NCI-H748 treated with DMSO at 0.1 percent for 48 hours (cell line): ENCODE measurements around the gene NBPF6.
"Not testable (repeated sequence)": the region's sequence is repeated elsewhere in the genome, so short reads cannot be mapped to it uniquely, and the experiment has no call there.

Experiments
- DNase-seq: peaks from one replicate; lab custom pipeline; 2025; lab: John Stamatoyannopoulos, UW

The NBPF6 gene

DNA sequence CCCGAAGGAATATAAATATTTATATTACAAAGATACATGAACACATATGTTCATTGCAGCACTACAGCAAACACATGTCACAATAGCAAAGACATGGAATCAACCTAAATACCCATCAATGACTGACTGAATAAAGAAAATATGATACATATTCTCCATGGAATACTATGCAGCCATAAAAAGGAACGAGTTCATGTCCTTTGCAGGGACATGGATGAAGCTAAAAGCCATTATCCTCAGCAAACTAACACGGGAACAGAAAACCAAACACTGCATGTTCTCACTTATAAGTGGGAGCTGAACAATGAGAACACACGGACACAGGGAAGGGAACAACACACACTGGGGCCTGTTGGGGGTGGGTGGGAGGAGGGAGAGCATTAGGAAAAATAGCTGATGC, 46.7 kb downstream of the NBPF6 start:
- not testable (repeated sequence) for DNase-seq

GRCh38 chr1:108502138-108502537, 52.0 kb downstream of the NBPF6 start:
- no peak for DNase-seq

DNA sequence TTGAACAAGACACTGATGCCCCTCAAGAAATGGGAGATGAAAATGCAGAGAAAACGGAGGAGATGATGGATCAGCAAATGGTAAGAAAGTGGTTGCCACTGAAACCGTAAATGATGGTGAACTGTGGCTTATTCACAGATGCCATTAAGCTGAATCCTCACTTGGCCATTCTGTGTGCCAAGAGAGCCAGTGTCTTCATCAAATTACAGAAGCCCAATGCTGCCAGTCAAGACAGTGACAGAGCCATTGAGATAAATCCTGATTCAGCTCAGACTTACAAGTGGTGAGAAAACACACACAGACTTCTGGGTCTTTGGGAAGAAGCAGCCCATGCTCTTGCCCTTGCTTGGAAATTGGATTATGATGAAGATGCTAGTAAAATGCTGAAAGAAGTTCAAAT, 52.5 kb downstream of the NBPF6 start:
- DNase-seq = no peak

DNA sequence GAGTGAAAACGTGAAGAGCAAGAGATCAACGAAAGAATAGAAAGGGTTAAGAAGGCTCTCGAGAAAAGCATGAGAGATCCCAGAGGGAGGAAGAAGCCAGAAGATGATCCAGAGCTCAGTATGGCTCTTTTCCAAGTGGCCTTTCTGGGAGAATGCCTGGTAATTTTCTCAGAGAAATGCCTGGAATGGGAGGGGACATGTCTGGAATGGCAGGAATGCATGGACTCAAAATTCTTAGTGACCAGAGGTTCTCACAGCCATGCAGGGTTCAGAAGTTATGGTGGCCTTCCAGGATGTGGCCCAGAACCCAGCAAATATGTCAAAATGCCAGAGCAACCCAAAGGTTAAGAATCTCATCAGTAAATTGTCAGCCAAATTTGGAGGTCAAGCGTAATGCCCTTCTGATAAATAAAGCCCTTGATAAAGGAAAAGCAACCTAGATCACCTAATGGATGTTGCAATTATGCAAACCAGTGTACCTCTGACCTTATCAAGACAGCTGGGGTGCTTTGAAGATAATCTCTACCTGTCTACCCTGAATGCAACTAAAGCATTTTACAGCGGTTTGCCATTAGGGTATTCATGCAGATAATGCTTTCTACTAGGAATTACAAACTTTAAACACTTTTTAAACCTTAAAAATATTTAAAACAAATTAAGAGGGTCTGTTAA, 53.1 kb downstream of the NBPF6 start:
- no peak for DNase-seq

DNA sequence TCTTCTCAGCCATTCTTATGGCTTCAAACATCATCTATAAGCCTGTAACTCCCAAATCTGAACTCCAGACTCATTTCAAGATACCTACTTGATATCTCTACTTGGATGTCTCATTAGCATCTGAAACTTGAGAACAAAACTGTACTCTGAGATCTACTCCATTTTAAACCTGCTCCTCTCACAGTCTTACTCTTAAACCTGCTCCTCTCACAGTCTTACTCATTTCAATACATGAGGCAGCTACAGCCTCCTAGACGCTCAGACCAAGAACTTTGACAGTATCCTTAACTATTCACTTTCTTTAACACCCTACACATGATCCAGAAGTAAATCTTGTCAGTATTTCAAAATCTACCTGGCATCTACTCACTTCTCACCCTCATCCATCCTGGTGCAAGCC, 54.3 kb downstream of the NBPF6 start:
- DNase-seq = no peak

DNA sequence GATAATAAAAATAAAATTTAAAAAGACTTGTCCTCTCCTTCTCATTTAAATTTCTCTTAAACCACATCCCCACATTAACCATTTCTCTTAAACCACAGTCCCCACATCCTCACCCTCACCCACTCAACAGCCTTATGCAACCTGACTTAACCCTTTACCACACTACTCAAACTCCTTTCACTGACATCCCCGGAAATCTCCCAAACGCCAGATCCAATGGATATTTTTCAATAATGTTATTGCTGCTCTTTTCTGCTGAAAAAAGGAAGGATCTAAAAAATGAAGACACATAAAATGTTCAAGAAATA, 55.6 kb downstream of the NBPF6 start:
- no peak for DNase-seq

DNA sequence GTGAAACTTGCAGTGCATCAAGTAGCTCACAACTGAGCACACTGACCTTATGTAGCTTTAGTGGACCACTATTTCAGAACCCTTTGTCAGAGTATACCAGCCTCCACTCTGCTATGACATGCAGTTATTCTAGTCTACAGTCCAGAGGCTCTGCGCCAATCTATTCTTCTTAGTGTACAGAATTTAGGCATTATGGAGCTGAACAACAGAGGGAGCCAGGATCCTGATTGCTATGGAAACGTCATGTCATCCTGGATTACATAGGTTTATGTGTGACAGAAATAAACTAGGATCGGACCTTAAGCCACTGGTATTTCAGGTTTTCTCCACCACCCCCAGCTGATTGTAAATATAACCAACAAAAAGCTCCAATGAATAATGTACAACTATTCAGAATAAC, 61.6 kb downstream of the NBPF6 start:
- DNase-seq = no peak

DNA sequence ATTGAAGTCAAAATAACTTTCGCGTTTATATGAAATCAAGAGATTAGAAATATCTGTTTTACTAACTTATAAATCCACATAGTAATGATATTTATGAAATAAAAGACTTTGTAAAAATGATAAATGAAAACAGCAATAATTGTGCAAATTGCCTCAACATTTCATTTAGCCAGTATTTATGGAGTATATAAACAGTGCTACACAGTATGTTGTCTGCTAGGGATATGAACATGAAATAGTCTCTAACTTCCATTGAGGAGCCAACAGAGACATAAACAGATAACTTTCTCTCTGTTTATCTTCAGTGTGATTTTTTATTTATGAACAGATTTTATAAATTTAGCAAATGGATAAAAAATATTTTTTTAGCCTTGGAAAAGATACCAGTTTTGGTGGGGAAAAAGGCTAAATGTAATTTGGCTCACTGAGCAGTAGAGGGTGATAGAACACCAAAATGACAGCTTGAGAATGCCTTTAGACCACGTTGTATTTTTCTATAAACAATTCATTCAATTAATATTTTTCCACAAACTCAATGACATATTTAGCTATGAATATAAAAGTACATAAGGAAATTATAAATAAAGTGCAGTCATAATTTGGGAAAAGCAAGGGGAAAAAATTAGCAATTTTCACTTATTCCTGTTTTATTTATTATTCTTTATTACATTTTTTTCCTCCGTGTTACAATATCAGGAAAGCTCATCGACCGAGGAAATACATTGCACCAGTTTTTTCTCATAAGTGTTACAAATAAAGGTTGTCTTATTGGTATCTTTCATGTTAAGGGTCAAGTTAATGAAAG, 62.3 kb downstream of the NBPF6 start:
- no peak for DNase-seq

DNA sequence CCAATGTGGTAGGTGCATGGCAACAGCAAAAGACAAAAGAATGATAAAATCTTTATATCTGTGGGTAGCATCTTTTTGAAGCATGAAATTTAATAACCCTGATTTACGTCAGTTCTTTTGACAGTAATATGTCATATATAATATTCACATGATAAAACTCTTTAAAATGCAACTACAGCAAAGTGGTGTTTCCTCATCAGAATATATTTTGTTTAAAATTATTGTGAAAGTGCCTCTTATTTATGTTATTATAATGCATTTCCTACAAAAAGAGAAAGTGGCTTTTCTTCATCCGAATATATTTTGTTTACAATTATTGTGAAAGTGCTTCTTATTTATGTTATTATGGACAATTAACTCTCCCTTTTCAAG, 62.9 kb downstream of the NBPF6 start:
- DNase-seq = no peak

- not testable (repeated sequence) for DNase-seq
These were observed 63.8 kb downstream of the NBPF6 start for GRCh38 chr1:108513914-108514313.

DNA sequence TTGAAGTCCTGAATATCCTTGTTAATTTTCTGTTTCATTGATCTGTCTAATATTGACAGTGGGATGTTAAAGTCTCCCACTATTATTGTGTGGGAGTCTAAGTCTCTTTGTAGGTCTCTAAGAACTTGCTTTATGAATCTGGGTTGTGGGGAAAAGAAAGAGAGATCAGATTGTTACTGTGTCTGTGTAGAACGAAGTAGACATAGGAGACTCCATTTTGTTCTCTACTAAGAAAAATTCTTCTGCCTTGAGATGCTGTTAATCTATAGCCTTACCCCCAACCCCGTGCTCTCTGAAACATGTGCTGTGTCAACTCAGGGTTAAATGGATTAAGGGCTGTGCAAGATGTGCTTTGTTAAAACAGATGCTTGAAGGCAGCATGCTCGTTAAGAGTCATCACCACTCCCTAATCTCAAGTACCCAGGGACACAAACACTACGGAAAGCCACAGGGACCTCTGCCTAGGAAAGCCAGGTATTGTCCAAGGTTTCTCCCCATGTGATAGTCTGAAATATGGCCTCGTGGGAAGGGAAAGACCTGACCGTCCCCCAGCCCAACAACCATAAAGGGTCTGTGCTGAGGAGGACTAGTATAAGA, 67.3 kb downstream of the NBPF6 start:
- DNase-seq = not testable (repeated sequence)
